ENCODE data around the gene ZBTB25.
"Not testable (repeated sequence)": the region's sequence is repeated elsewhere in the genome, so short reads cannot be mapped to it uniquely, and the experiment has no call there.

The ZBTB25 gene

GRCh38 chr14:64503434-64504309 is at the start of gene ZBTB25:
TSS of gene ZBTB25 (minus strand) at chr14:64503838. CDS start at chr14:64490533, 13,305 bp downstream.
- peak; percentile 97 for DNase-seq (ENCODE audit: low read depth)

- no peak for DNase-seq (ENCODE audit: low read depth)
These were observed 47.1 kb upstream of the ZBTB25 start for GRCh38 chr14:64550621-64551333.

GRCh38 chr14:64549791-64550620 is 46.4 kb upstream of the ZBTB25 start, which contains the start of gene PPP1R36:
TSS of gene PPP1R36 (plus strand) at chr14:64549961. CDS start at chr14:64549998, 37 bp downstream.
- DNase-seq (ENCODE audit: low read depth): no peak

- no peak for DNase-seq (ENCODE audit: low read depth)
These were observed 45.4 kb upstream of the ZBTB25 start for GRCh38 chr14:64549016-64549415.

- no peak for DNase-seq (ENCODE audit: low read depth)
These were observed 41.1 kb upstream of the ZBTB25 start for GRCh38 chr14:64544607-64545312.

GRCh38 chr14:64542836-64543201 is 39.2 kb upstream of the ZBTB25 start:
- DNase-seq (ENCODE audit: low read depth): no peak

GRCh38 chr14:64541972-64542835 is 38.6 kb upstream of the ZBTB25 start:
- DNase-seq (ENCODE audit: low read depth): no peak

- DNase-seq (ENCODE audit: low read depth): no peak
These were observed 37.8 kb upstream of the ZBTB25 start for GRCh38 chr14:64541261-64541971.

- peak; percentile 100 for DNase-seq (ENCODE audit: low read depth)
These were observed 36.9 kb upstream of the ZBTB25 start, which contains the start of gene HSPA2 for GRCh38 chr14:64540208-64541202. TSS of gene HSPA2 (plus strand) at chr14:64540741. CDS start at chr14:64540850, 109 bp downstream.

GRCh38 chr14:64536488-64537245 is 33.0 kb upstream of the ZBTB25 start:
- peak; percentile 80 for DNase-seq (ENCODE audit: low read depth)

- no peak for DNase-seq (ENCODE audit: low read depth)
These were observed 27.9 kb upstream of the ZBTB25 start for GRCh38 chr14:64531567-64531966.

- DNase-seq (ENCODE audit: low read depth): no peak
These were observed 21.7 kb upstream of the ZBTB25 start for GRCh38 chr14:64525354-64525753.

- no peak for DNase-seq (ENCODE audit: low read depth)
These were observed 19.1 kb upstream of the ZBTB25 start for GRCh38 chr14:64522591-64523355.

GRCh38 chr14:64520699-64521098 is 17.1 kb upstream of the ZBTB25 start:
- no peak for DNase-seq (ENCODE audit: low read depth)

GRCh38 chr14:64518229-64518628 is 14.6 kb upstream of the ZBTB25 start:
- no peak for DNase-seq (ENCODE audit: low read depth)

GRCh38 chr14:64517667-64518066 is 14.0 kb upstream of the ZBTB25 start:
- DNase-seq (ENCODE audit: low read depth): not testable (repeated sequence)

GRCh38 chr14:64516969-64517368 is 13.3 kb upstream of the ZBTB25 start:
- no peak for DNase-seq (ENCODE audit: low read depth)

All from iris pigment epithelial cell (primary cell).